GM18858 (cell line): ENCODE data around the gene RNF220.
"Not testable (repeated sequence)": the region's sequence is repeated elsewhere in the genome, so short reads cannot be mapped to it uniquely, and the experiment has no call there.

Experiments
- ATAC-seq: cut with Tn5 transposase; IDR thresholded peaks from one replicate; pipeline ENCODE4 v1.9.1; 2021; ENCODE audit not compliant: unreplicated experiment

Gene RNF220

DNA sequence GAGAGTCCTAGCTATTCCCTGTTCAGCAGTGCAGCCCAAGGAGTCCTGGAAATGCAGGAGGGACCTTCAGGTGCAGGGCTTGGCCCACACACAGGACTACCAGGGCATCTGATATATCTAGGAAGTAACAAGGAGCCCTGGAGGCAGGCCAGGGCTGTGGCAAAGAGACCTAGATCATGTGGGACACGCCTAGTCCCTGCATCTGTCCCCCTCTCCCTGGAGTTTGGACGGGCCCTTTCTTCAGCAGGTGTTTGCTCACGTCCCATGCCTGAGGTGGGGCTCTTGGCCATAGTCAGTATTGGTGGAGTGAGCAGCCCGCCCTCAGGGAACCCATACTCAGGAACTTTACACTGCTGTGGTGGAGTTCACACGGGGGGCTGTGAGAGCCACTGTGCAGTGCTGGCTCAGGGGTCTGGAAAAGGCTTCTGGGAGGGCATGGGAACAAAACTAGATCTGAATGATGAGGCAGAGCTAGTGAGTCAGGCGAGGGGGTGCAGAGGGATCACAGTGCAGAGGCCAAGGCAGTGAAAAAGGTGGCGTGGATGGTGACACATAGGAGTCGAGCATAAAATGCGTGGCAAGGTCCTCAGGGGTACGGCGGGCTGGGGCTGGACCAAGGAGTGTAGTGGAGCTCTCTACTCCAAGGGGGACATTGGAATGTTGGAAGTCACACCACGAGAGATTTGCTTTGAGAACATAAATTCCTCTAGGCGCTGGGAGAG is 243.6 kb downstream of the RNF220 start:
- ATAC-seq: no peak

GRCh38 chr1:44649788-44650158 is 244.7 kb downstream of the RNF220 start:
- ATAC-seq: no peak

GRCh38 chr1:44650159-44650831 is 245.2 kb downstream of the RNF220 start:
- no peak for ATAC-seq

DNA sequence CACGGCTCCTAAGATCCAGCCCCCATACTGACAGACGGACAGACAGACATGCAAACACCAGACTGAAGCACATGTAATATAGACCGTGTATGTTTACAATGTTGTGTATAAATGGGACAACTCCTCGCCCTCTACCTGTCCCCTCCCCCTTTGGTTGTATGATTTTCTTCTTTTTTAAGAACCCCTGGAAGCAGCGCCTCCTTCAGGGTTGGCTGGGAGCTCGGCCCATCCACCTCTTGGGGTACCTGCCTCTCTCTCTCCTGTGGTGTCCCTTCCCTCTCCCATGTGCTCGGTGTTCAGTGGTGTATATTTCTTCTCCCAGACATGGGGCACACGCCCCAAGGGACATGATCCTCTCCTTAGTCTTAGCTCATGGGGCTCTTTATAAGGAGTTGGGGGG is 246.0 kb downstream of the RNF220 start:
- no peak for ATAC-seq

- peak; percentile 44 for ATAC-seq
Observed at GRCh38 chr1:44652445-44653106, 247.5 kb downstream of the RNF220 start.

DNA sequence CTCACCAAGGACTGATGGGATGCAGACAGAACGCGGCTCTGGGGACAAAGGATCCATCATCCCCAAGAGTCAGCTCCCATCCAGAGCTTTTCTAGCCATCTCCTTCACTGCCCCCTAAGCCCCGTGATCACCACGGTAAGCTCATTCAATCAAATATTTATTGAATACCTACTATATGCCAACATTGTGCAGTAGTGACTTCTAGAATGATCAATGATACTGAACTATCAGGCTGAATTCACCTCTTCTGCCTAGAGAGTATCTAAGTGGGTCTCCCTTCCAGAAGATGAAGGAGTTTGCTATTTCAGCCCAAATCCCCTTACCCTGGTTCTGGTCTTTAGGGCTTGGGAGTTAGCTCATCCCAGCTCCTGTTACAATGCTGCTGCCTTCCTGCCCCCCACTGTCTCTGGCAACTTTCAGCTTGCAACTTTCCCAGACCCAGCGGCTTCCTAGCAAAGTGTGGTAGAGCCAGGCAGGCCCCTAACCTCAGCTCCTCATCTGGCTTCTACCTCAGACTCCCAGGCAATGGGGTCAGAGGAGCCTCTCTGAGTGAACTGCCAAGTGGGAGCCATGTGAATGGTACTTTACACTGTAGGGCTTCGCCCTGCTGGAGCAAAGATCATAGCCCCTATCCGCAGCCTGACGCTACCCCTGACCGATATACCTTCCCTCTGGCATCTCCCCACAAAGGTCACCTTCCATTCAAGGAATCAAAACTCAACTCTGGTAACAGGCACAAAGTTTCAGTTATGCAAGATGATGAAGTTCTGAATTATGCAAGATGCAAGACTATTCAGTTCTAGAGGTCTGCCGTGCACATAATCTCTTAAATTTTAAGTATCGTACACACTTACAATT is 248.3 kb downstream of the RNF220 start:
- no peak for ATAC-seq

GRCh38 chr1:44654621-44655187 is 249.6 kb downstream of the RNF220 start:
- no peak for ATAC-seq

- ATAC-seq: no peak
Observed at GRCh38 chr1:44655609-44656008, 250.6 kb downstream of the RNF220 start.

DNA sequence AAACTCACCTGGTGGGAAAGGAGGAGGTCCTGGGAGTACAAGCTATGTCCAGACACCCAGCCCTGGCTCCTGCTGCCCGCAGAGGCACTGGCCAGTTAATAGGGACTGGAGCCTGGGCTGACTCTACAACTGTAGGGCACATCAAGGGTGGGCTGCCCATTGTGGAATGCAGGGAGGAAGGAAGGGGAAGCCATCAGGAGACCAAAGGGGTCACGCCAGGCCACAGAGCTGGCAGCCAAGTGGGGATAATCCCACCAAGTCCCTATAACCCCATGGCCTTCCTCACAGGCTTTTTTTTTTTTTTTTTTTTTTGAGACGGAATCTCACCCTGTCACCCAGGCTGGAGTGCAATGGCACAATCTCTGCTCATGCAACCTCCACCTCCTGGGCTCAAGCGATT is 254.5 kb downstream of the RNF220 start:
- ATAC-seq: no peak

DNA sequence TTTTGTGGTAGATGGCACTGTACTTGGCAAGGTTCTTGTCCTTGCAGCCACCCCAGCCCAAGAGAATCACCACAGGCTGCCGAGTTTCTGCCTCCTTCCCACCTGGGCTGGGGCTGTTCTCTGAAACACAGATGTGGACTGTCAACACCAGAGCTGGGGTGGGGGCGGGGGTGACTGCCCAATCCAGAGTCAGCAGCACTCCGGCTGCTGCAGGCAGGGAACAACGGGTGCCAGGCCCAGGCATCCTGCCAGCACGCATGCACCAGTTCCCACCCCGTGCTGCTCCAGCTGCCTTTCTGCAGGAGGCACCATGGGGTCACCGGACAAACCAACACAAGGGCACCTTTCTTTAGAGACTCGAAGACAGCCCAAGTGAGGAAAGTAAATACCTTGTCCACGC is 255.1 kb downstream of the RNF220 start:
- ATAC-seq: no peak

DNA sequence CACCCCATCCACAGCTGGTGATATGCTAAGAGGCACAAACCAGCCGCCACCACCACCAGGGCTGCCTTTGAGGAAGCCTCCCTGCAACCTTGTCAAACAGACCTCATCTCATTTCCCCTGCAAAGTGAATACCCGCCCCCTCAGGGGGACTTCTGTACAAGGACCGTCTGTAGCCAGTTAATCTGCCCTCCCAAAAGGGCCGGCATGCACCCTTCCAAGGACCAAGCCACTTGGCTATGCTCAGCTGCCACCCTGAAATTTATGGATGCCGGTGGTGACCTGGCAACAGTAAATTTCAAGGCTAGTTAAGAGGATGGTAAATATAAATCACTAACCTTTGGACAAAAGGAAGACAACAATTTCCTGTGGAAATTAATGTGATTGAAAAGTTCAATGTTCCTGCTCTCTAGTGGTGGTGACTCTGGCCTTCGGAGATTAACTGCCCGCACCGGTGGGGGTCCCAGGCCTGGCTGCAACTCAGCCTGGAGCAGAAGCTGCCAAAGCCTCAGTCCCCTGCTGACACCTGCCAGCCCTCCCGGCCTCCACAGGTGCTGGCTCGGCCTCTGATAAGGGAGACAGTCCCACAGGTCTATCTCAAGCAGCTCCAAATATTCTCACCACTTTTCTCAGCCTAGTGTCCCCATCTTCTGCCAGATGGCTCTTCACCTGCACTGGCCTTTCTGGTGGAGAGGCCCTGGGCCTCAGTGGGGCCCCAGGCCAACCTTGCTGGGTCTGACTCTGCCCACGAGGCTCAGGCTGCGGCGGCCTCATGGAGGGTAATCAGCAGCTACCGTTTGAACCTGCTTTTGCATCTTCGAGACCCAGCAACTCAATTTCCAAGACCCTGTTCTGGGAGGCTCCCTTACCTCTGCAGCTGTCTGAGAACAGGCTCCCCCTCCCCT is 257.0 kb downstream of the RNF220 start:
- ATAC-seq: no peak

DNA sequence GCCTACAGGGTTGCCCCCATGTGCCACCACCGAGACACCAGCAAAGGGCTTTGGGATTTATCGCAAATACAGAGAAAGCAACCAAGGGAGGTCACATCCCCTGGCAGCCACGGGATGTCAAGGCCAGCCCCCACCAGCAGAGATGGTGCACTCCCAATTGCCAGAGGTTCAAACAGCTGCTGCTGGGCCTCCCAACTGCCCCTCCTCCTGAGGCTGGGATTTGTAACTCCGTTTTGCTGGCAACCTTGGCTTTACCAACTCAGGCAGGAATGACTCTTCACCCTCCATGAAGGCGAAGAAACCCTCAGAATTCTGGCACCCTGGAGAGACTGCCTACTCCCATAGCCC is 257.6 kb downstream of the RNF220 start:
- no peak for ATAC-seq

- ATAC-seq: no peak
Observed at GRCh38 chr1:44663417-44663816, 258.4 kb downstream of the RNF220 start.

- ATAC-seq: no peak
Observed at GRCh38 chr1:44664730-44665370, 259.8 kb downstream of the RNF220 start.

GRCh38 chr1:44666719-44667118 is 261.7 kb downstream of the RNF220 start:
- not testable (repeated sequence) for ATAC-seq

- ATAC-seq: no peak
Observed at GRCh38 chr1:44670751-44671640, 265.9 kb downstream of the RNF220 start.

DNA sequence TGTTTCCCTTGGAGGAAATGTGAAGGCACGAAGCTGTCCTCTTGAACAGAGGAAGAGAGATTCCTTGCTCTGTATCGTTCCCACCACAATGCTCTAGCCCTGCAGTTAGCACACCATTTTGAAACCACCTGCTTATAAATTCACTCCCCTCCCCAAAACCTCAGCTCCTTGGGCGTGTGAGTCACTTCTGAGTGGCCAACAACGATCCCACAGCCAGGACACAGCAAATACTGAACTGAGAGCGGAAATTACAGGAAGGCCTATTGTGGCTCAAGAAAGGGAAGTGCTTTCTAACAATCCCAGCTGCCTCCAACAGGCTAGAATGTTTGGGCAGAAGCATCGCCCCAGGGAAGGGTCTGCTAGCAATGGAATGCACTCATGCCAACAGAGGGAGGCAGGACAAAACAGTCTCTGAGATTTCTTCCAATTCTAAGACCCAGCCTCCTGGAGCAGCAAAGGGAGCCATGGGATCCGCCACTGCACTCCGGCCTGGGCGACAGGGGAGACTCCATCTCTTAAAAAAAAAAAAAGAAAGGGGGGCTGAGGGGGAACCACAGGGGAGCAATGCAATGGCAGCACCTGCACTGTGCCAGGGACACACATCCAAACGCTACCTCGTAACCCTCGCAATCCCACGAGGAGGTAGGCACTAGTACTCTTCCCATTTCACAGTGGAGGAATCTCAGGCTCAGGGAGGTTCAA is 267.4 kb downstream of the RNF220 start:
- no peak for ATAC-seq
